ENCODE results near the gene ARHGEF28. TPM values are rescaled to one million over a fixed set of nuclear protein-coding genes. Genes with fewer than 3 reads are reported as not detected.

The ARHGEF28 gene
- total and polyA plus RNA-seq, 10 of the 15 experiments (the other 5 are each of a cell fraction or from before 2014, with no cell fraction given) = 0.10 to 0.72 (median 0.22) TPM; not detected in 2

- peak; percentile 46; the same call in 1 of the 2 replicates for TF ChIP-seq ZNF687 (IDR thresholded peaks at IDR 0.05)
- TF ChIP-seq SIX5 (IDR thresholded peaks at IDR 0.05; ENCODE audit: low read depth, low read length, severe bottlenecking) = no peak
- TF ChIP-seq BHLHE40 (IDR thresholded peaks at IDR 0.05; ENCODE audit: borderline replicate concordance in 1 of 2, low read depth in 2 of 2, low read length in 1 of 2) = peak; percentile 94 to 96
- TF ChIP-seq POU2F2 (IDR thresholded peaks at IDR 0.05; ENCODE audit: borderline replicate concordance, low read depth, low read length) = peak; percentile 52; the same call in 1 of the 3 replicates
- peak; percentile 49; the same call in 1 of the 2 replicates for TF ChIP-seq PKNOX1 (IDR thresholded peaks at IDR 0.05)
- TF ChIP-seq, protein P1, sequence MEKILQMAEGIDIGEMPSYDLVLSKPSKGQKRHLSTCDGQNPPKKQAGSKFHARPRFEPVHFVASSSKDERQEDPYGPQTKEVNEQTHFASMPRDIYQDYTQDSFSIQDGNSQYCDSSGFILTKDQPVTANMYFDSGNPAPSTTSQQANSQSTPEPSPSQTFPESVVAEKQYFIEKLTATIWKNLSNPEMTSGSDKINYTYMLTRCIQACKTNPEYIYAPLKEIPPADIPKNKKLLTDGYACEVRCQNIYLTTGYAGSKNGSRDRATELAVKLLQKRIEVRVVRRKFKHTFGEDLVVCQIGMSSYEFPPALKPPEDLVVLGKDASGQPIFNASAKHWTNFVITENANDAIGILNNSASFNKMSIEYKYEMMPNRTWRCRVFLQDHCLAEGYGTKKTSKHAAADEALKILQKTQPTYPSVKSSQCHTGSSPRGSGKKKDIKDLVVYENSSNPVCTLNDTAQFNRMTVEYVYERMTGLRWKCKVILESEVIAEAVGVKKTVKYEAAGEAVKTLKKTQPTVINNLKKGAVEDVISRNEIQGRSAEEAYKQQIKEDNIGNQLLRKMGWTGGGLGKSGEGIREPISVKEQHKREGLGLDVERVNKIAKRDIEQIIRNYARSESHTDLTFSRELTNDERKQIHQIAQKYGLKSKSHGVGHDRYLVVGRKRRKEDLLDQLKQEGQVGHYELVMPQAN (conservative IDR thresholded peaks at IDR 0.05) = 0 out of 2 replicates have a peak, but pooled peaks have one; percentile 14
- peak; percentile 20; the same call in 1 of the 2 replicates for TF ChIP-seq SMC3 (IDR thresholded peaks at IDR 0.05; ENCODE audit: borderline replicate concordance, low read length)
- 0 out of 2 replicates have a peak, but pooled peaks have one; percentile 0 for TF ChIP-seq NBN (IDR thresholded peaks at IDR 0.05)
- peak; percentile 48; the same call in 1 of the 2 replicates for TF ChIP-seq MLLT1 (IDR thresholded peaks at IDR 0.05)
- no peak for TF ChIP-seq ZNF217 (IDR thresholded peaks at IDR 0.05)
- peak; percentile 75; the same call in 1 of the 2 replicates for TF ChIP-seq GATAD2B (conservative IDR thresholded peaks at IDR 0.05; ENCODE audit: low read depth)
- TF ChIP-seq SMARCA5 (IDR thresholded peaks at IDR 0.05) = no peak
- TF ChIP-seq IRF4 (IDR thresholded peaks at IDR 0.05; ENCODE audit: low read depth, low read length) = peak; percentile 19; the same call in 1 of the 2 replicates
- TF ChIP-seq NR2C2 (IDR thresholded peaks at IDR 0.05; ENCODE audit: borderline replicate concordance, control insufficient read depth, insufficient read length, low read depth) = no peak
- TF ChIP-seq KAT2A (conservative IDR thresholded peaks at IDR 0.05; ENCODE audit: control insufficient read depth, low read depth, low read length) = no peak
- no peak for TF ChIP-seq ZBTB40 (IDR thresholded peaks at IDR 0.05; ENCODE audit: borderline replicate concordance)
- TF ChIP-seq IKZF2 (IDR thresholded peaks at IDR 0.05) = peak; percentile 78 to 83; a peak in 2 of 4 replicates
Measured at GRCh38 chr5:73694089-73694488, 68.1 kb downstream of the ARHGEF28 start (continued).

All from GM12878 (cell line).